Mucosa of rectum (tissue), 2 donors: Measurements from ENCODE around the gene FARP1.

Experiments
- H3K27ac ChIP-seq, 2 donors: one replicate each; pipeline ENCODE4 v1.7.0; 2013; ENCODE audit warnings: inconsistent platforms in 2 of 2, low read depth in 2 of 2, low read length in 2 of 2
- H3K27me3 ChIP-seq, 2 donors: one replicate each; pipeline ENCODE4 v1.7.0; 2013; ENCODE audit warnings: low read length in 2 of 2; ENCODE audit not compliant: control insufficient read depth in 2 of 2, insufficient read depth in 2 of 2
- H3K36me3 ChIP-seq, 2 donors: one replicate each; pipeline ENCODE4 v1.7.0; 2013; ENCODE audit warnings: low read length in 2 of 2; ENCODE audit not compliant: control insufficient read depth in 2 of 2, insufficient read depth in 2 of 2
- H3K4me1 ChIP-seq, 2 donors: one replicate each; pipeline ENCODE4 v1.7.0; 2013; ENCODE audit warnings: low read length in 2 of 2, mild to moderate bottlenecking in 1 of 2; ENCODE audit not compliant: control insufficient read depth in 2 of 2, insufficient read depth in 2 of 2
- H3K4me3 ChIP-seq, 2 donors: one replicate each; pipeline ENCODE4 v1.7.0; 2013; ENCODE audit warnings: low read length in 2 of 2
- H3K9ac ChIP-seq, 2 donors: one replicate each; pipeline ENCODE4 v1.7.0; 2013; ENCODE audit warnings: low read length in 2 of 2, low read depth in 1 of 2, mild to moderate bottlenecking in 1 of 2
- H3K9me3 ChIP-seq, 2 donors: one replicate each; pipeline ENCODE4 v1.7.0; 2013; ENCODE audit warnings: low read length in 2 of 2; ENCODE audit not compliant: control insufficient read depth in 2 of 2
- donor health status: healthy.
- donor health status: Normal muscosa, but diverticular disease.

Gene FARP1

GRCh38 chr13:98147521-98147920, 4.6 kb downstream of the FARP1 start:
- Histone ChIP-seq H3K27me3 (no peaks in the 10 kb centered on the region), H3K4me1 (peaks cover 13 to 14% of the 10 kb centered on the region in 2 donors), H3K9ac (no peak overlapping the region), H3K9me3 (no peaks in the 10 kb centered on the region), H3K4me3 (no peak overlapping the region), H3K36me3 (no peaks in the 10 kb centered on the region), H3K27ac (no peak overlapping the region)

- Histone ChIP-seq H3K27me3 (no peaks in the 10 kb centered on the region), H3K27ac (no peak overlapping the region), H3K4me1 (no peaks in the 10 kb centered on the region), H3K4me3 (no peak overlapping the region), H3K36me3 (no peaks in the 10 kb centered on the region), H3K9ac (no peak overlapping the region), H3K9me3 (no peaks in the 10 kb centered on the region)
Observed at GRCh38 chr13:98150832-98151479, 8.1 kb downstream of the FARP1 start.

GRCh38 chr13:98155475-98156109, 12.7 kb downstream of the FARP1 start:
- H3K27ac ChIP-seq: no peak overlapping the region
- no peaks in the 10 kb centered on the region for H3K36me3 ChIP-seq
- no peaks in the 10 kb centered on the region for H3K27me3 ChIP-seq
- no peak overlapping the region for H3K4me3 ChIP-seq
- no peaks in the 10 kb centered on the region for H3K4me1 ChIP-seq
- no peaks in the 10 kb centered on the region for H3K9me3 ChIP-seq
- no peak overlapping the region for H3K9ac ChIP-seq

GRCh38 chr13:98156259-98156658, 13.4 kb downstream of the FARP1 start:
- H3K9me3 ChIP-seq: no peaks in the 10 kb centered on the region
- no peak overlapping the region for H3K27ac ChIP-seq
- no peak overlapping the region for H3K4me3 ChIP-seq
- no peaks in the 10 kb centered on the region for H3K27me3 ChIP-seq
- no peak overlapping the region for H3K9ac ChIP-seq
- no peaks in the 10 kb centered on the region for H3K4me1 ChIP-seq
- H3K36me3 ChIP-seq: no peaks in the 10 kb centered on the region

GRCh38 chr13:98157188-98157587, 14.3 kb downstream of the FARP1 start:
- Histone ChIP-seq H3K4me1 (no peaks in the 10 kb centered on the region), H3K36me3 (no peaks in the 10 kb centered on the region), H3K27ac (no peak overlapping the region), H3K27me3 (no peaks in the 10 kb centered on the region), H3K4me3 (no peak overlapping the region), H3K9me3 (no peaks in the 10 kb centered on the region), H3K9ac (no peak overlapping the region)

- Histone ChIP-seq H3K36me3 (no peaks in the 10 kb centered on the region), H3K9ac (no peak overlapping the region), H3K27ac (no peak overlapping the region), H3K4me3 (no peak overlapping the region), H3K27me3 (no peaks in the 10 kb centered on the region), H3K9me3 (no peaks in the 10 kb centered on the region), H3K4me1 (no peaks in the 10 kb centered on the region)
Observed at GRCh38 chr13:98157609-98158008, 14.7 kb downstream of the FARP1 start.

GRCh38 chr13:98158172-98158899, 15.4 kb downstream of the FARP1 start:
- no peaks in the 10 kb centered on the region for H3K9me3 ChIP-seq
- no peak overlapping the region for H3K27ac ChIP-seq
- H3K4me1 ChIP-seq: no peaks in the 10 kb centered on the region
- H3K27me3 ChIP-seq: no peaks in the 10 kb centered on the region
- no peak overlapping the region for H3K9ac ChIP-seq
- no peak overlapping the region for H3K4me3 ChIP-seq
- no peaks in the 10 kb centered on the region for H3K36me3 ChIP-seq

- no peaks in the 10 kb centered on the region for H3K4me1 ChIP-seq
- H3K4me3 ChIP-seq: no peak overlapping the region
- H3K27me3 ChIP-seq: no peaks in the 10 kb centered on the region
- H3K9ac ChIP-seq: no peak overlapping the region
- no peaks in the 10 kb centered on the region for H3K36me3 ChIP-seq
- H3K27ac ChIP-seq: no peak overlapping the region
- no peaks in the 10 kb centered on the region for H3K9me3 ChIP-seq
Observed at GRCh38 chr13:98162935-98163334, 20.0 kb downstream of the FARP1 start.

- Histone ChIP-seq H3K4me1 (peaks cover 3 to 9% of the 10 kb centered on the region in 2 donors), H3K4me3 (no peak overlapping the region), H3K9ac (no peak overlapping the region), H3K27ac (no peak overlapping the region), H3K9me3 (no peaks in the 10 kb centered on the region), H3K27me3 (no peaks in the 10 kb centered on the region), H3K36me3 (no peaks in the 10 kb centered on the region)
Observed at GRCh38 chr13:98169331-98169730, 26.4 kb downstream of the FARP1 start.

GRCh38 chr13:98171900-98172589, 29.2 kb downstream of the FARP1 start:
- peak overlapping the region in 1 of 2 donors; percentile 17 for H3K27ac ChIP-seq
- H3K4me1 ChIP-seq: peaks cover 3 to 9% of the 10 kb centered on the region in 2 donors
- no peak overlapping the region for H3K9ac ChIP-seq
- H3K36me3 ChIP-seq: no peaks in the 10 kb centered on the region
- H3K9me3 ChIP-seq: no peaks in the 10 kb centered on the region
- H3K27me3 ChIP-seq: no peaks in the 10 kb centered on the region
- no peak overlapping the region for H3K4me3 ChIP-seq
